Loucy (cell line): ENCODE results near the gene RAPH1.

Source experiments
- CTCF ChIP-seq: fragments of 200-600 bp; sonication (generic); conservative IDR thresholded peaks from 2 replicates; pipeline ENCODE4 v1.5.1; 2014; ENCODE audit warnings: mild to moderate bottlenecking, antibody characterized with exemption, low read length
- EZH2phosphoT487 ChIP-seq: fragments of 200-600 bp; IDR thresholded peaks from 2 replicates; pipeline ENCODE4 v1.6.1; 2018; ENCODE audit warnings: antibody characterized with exemption, mild to moderate bottlenecking, moderate library complexity, borderline replicate concordance

GRCh38 chr2:203441463-203441862 is 93.6 kb downstream of the RAPH1 start:
- TF ChIP-seq CTCF (no peak), EZH2phosphoT487 (no peak)
